GM19372 (cell line): Measurements from ENCODE around the gene DAP.

Experiments
- ATAC-seq: cut with Tn5 transposase; IDR thresholded peaks from one replicate; pipeline ENCODE4 v1.9.1; 2021; ENCODE audit warnings: mild to moderate bottlenecking, low read depth, moderate library complexity; ENCODE audit not compliant: unreplicated experiment

Gene DAP

GRCh38 chr5:10695759-10696543 lies 65.1 kb downstream of the DAP start:
- ATAC-seq, result no peak

- no peak for ATAC-seq
These were observed 65.9 kb downstream of the DAP start for GRCh38 chr5:10695055-10695649.

- no peak for ATAC-seq
These were observed 68.9 kb downstream of the DAP start for GRCh38 chr5:10691826-10692785.

GRCh38 chr5:10690460-10691440 lies 70.3 kb downstream of the DAP start:
- no peak for ATAC-seq

GRCh38 chr5:10689391-10690081 lies 71.5 kb downstream of the DAP start:
- ATAC-seq, result no peak

GRCh38 chr5:10688651-10689171 lies 72.3 kb downstream of the DAP start:
- no peak for ATAC-seq

GRCh38 chr5:10686890-10687289 lies 74.1 kb downstream of the DAP start:
- ATAC-seq, result no peak

GRCh38 chr5:10685115-10685521 lies 75.9 kb downstream of the DAP start:
- ATAC-seq, result peak; percentile 78

- ATAC-seq, result peak; percentile 35
These were observed 76.5 kb downstream of the DAP start for GRCh38 chr5:10684303-10685086.

GRCh38 chr5:10682801-10683525 lies 78.1 kb downstream of the DAP start:
- ATAC-seq, result no peak

GRCh38 chr5:10681731-10682679 lies 79.0 kb downstream of the DAP start:
- ATAC-seq, result no peak

- ATAC-seq, result no peak
These were observed 80.1 kb downstream of the DAP start for GRCh38 chr5:10680876-10681481.

GRCh38 chr5:10679336-10679988 lies 81.6 kb downstream of the DAP start:
- no peak for ATAC-seq

- ATAC-seq, result no peak
These were observed 82.8 kb downstream of the DAP start for GRCh38 chr5:10678244-10678643.

GRCh38 chr5:10677533-10677932 lies 83.5 kb downstream of the DAP start:
- no peak for ATAC-seq

GRCh38 chr5:10676946-10677345 lies 84.1 kb downstream of the DAP start:
- ATAC-seq, result no peak
